GM12864 (cell line): Measurements from ENCODE around the gene SLC30A3.

Experiments
- DNase-seq: peaks from one replicate; pipeline ENCODE4 v3.0.0-alpha.2; 2011; ENCODE audit warnings: low read depth
- H3K4me3 ChIP-seq: 2 replicates; pipeline ENCODE4 v1.5.1; 2011; ENCODE audit warnings: mild to moderate bottlenecking, low read depth, low read length, control low read depth
- TF ChIP-seq, protein P1 (sequence below): IDR thresholded peaks from 2 replicates; pipeline ENCODE4 v1.5.1; 2011; ENCODE audit warnings: low read depth, mild to moderate bottlenecking, moderate library complexity, low read length, control low read depth, inconsistent platforms; ENCODE audit errors: missing control alignments

The SLC30A3 gene

DNA sequence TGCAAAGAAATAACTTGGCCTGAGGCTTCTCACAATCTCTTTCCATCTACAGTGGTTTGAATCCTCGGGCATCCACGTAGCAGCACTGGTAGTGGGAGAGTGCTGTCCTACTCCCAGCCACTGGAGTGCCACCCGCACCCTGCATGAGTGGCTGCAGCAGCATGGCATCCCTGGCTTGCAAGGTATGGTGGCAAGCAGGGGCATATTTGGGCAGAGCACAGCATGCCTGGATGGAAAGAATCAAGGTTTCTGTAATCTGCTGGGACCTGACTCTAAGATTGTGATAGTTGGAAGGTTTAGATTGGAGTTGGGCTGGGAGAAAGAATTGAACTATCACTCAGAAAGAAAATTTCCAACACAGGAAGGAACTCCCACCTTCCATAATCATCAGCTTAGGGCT is 41.7 kb downstream of the SLC30A3 start:
- no peak for DNase-seq
- no peak overlapping the region for H3K4me3 ChIP-seq
- TF ChIP-seq, protein P1, sequence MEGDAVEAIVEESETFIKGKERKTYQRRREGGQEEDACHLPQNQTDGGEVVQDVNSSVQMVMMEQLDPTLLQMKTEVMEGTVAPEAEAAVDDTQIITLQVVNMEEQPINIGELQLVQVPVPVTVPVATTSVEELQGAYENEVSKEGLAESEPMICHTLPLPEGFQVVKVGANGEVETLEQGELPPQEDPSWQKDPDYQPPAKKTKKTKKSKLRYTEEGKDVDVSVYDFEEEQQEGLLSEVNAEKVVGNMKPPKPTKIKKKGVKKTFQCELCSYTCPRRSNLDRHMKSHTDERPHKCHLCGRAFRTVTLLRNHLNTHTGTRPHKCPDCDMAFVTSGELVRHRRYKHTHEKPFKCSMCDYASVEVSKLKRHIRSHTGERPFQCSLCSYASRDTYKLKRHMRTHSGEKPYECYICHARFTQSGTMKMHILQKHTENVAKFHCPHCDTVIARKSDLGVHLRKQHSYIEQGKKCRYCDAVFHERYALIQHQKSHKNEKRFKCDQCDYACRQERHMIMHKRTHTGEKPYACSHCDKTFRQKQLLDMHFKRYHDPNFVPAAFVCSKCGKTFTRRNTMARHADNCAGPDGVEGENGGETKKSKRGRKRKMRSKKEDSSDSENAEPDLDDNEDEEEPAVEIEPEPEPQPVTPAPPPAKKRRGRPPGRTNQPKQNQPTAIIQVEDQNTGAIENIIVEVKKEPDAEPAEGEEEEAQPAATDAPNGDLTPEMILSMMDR = no peak

DNA sequence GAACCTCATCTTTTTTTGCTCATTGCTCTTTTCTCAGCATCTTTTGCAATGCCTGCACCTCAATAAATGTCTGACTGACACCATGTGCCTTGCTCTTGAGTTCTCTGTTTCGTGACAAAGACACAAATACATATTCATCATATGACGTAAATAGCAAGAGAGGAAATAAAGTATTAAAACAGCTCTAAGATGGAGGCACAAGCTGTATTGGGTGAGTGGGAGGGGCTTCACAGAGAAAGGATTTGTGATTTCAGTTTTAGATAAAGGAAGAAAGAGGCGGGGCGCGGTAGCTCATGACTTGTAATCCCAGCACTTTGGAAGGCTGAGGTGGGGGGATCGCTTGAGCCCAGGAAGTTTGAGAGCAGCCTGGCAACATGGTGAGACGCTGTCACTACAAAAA is 42.8 kb downstream of the SLC30A3 start:
- TF ChIP-seq, protein P1 = no peak
- DNase-seq = no peak
- H3K4me3 ChIP-seq = no peak overlapping the region

- DNase-seq = no peak
- H3K4me3 ChIP-seq = no peak overlapping the region; the same call in 1 of the 2 replicates
- TF ChIP-seq, protein P1 = no peak
Measured at GRCh38 chr2:27219091-27219490, 43.8 kb downstream of the SLC30A3 start.

- peak overlapping the region; percentile 85 for H3K4me3 ChIP-seq
- TF ChIP-seq, protein P1 = no peak
- no peak for DNase-seq
Measured at GRCh38 chr2:27218614-27219013, 44.2 kb downstream of the SLC30A3 start.

GRCh38 chr2:27217173-27218121 is 45.4 kb downstream of the SLC30A3 start, which contains the start of gene CAD:
Gene CAD, plus strand, starts transcription at chr2:27217369. Its CDS starts 183 bp downstream, at chr2:27217552.
- H3K4me3 ChIP-seq = peak within 1 kb of the TSS; percentile 85
- peak; percentile 52 for DNase-seq
- TF ChIP-seq, protein P1 = peak; percentile 15

DNA sequence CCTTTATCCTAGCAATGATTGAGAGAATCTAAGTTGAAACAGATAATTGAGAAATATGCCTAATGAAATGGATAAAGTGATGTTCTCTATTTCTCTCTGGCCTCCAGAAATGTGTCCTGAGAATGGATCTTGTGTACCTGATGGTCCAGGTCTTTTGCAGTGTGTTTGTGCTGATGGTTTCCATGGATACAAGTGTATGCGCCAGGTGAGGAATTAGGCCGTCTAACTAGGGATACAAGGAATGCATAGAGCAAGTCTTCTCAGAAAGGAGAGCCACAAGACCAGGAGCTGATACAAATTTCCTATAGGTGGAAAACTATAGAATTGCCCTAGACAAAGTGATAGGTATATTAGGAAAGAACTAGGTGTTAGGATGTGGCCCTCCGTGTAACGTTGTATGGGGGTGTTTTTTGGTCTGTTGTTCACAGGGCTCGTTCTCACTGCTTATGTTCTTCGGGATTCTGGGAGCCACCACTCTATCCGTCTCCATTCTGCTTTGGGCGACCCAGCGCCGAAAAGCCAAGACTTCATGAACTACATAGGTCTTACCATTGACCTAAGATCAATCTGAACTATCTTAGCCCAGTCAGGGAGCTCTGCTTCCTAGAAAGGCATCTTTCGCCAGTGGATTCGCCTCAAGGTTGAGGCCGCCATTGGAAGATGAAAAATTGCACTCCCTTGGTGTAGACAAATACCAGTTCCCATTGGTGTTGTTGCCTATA is 46.3 kb downstream of the SLC30A3 start:
- peak overlapping the region; percentile 85 for H3K4me3 ChIP-seq
- TF ChIP-seq, protein P1 = no peak
- no peak for DNase-seq
